Endothelial cell of umbilical vein (primary cell): ENCODE measurements around the gene CTNND2. TPM values are rescaled to one million over a fixed set of nuclear protein-coding genes. Genes with fewer than 3 reads are reported as not detected.

Experiments used
- BruUV-seq: library from RNA; stranded (reverse); fragments of 400-500 nt; replicated peaks from 2 replicates; lab custom pipeline; 2021; lab: Mats Ljungman, UMichigan
- CTCF ChIA-PET: fragments of 300-600, 350-600 bp; sonication (Branson Sonifier 250); formaldehyde crosslinking; loops from one replicate; lab custom pipeline; 2021; ENCODE audit warnings: antibody characterized with exemption, inconsistent platforms; lab: Charles Lee
- POLR2A ChIA-PET: fragments of 300-600, 350-600 bp; sonication (Branson Sonifier 250); formaldehyde crosslinking; loops from one replicate; lab custom pipeline; 2021; ENCODE audit warnings: antibody characterized with exemption, inconsistent platforms; lab: Charles Lee
- DNase-seq: peaks from one replicate; pipeline ENCODE4 v3.0.0-alpha.2; 2011; ENCODE audit warnings: low read depth, low spot score
- FAIRE-seq: peaks from 2 replicates; lab custom pipeline; 2011; peaks lifted over from hg19 to GRCh38; lab: Jason Lieb, UNC
- H2AFZ ChIP-seq: 2 replicates; pipeline ENCODE4 v1.6.0; 2012; ENCODE audit warnings: low read depth, low read length, control low read depth, inconsistent platforms
- H3K27ac ChIP-seq: 2 replicates; pipeline ENCODE4 v1.5.1; 2011; ENCODE audit warnings: low read depth, mild to moderate bottlenecking, control low read depth, low read length, moderate library complexity; ENCODE audit not compliant: insufficient read depth
- H3K27me3 ChIP-seq, 2 experiments: 2 replicates each; pipeline versions ENCODE4 v1.6.0 to v1.6.1; 2011; ENCODE audit warnings: low read length in 2 of 2, mixed read lengths in 1 of 2; ENCODE audit not compliant: control insufficient read depth in 2 of 2, insufficient read depth in 2 of 2
- H3K36me3 ChIP-seq, 2 experiments: 2 replicates in 1 of 2; 3 replicates in 1 of 2; pipeline ENCODE4 v1.5.1; 2011; ENCODE audit warnings: low read length in 2 of 2, mild to moderate bottlenecking in 1 of 2, moderate library complexity in 1 of 2; ENCODE audit not compliant: control insufficient read depth in 2 of 2, insufficient read depth in 2 of 2; ENCODE audit errors: extremely low read depth in 1 of 2
- H3K4me1 ChIP-seq: 3 replicates; pipeline ENCODE4 v1.5.1; 2011; ENCODE audit warnings: mild to moderate bottlenecking, low read length; ENCODE audit not compliant: control insufficient read depth, insufficient read depth; ENCODE audit errors: extremely low read depth
- H3K4me2 ChIP-seq: 2 replicates; pipeline ENCODE4 v1.6.1; 2011; ENCODE audit warnings: low read length, control low read depth, mixed read lengths; ENCODE audit not compliant: insufficient read depth
- H3K4me3 ChIP-seq, 3 experiments: fragments of 200-600 bp in 1 of 3; sonication (generic), shearing (Covaris generic) in 1 of 3; replicated peaks in 1 of 3; 2 replicates each; pipeline ENCODE4 v1.5.1; 2011 to 2016; ENCODE audit warnings: control low read depth in 3 of 3, low read length in 3 of 3, mild to moderate bottlenecking in 2 of 3, inconsistent platforms in 1 of 3, low read depth in 1 of 3, moderate library complexity in 1 of 3; ENCODE audit not compliant: insufficient read depth in 1 of 3
- H3K79me2 ChIP-seq: 2 replicates; pipeline ENCODE4 v1.6.0; 2012; ENCODE audit warnings: low read length, inconsistent platforms; ENCODE audit not compliant: control insufficient read depth, insufficient read depth
- H3K9ac ChIP-seq: replicated peaks from 2 replicates; pipeline ENCODE3; 2011; ENCODE audit warnings: low read length, control low read depth; ENCODE audit not compliant: insufficient read depth; ENCODE audit errors: extremely low read depth
- H3K9me1 ChIP-seq: replicated peaks from 3 replicates; pipeline ENCODE4 v1.6.0; 2011; ENCODE audit warnings: mild to moderate bottlenecking, low read length; ENCODE audit not compliant: control insufficient read depth, insufficient read depth; ENCODE audit errors: extremely low read depth
- H3K9me3 ChIP-seq: replicated peaks from 2 replicates; pipeline ENCODE4 v1.5.1; 2012; ENCODE audit warnings: low read length, inconsistent platforms; ENCODE audit not compliant: control insufficient read depth, insufficient read depth
- H4K20me1 ChIP-seq: replicated peaks from 2 replicates; pipeline ENCODE3; 2011; ENCODE audit warnings: mild to moderate bottlenecking, low read length; ENCODE audit not compliant: control insufficient read depth, insufficient read depth; ENCODE audit errors: extremely low read depth
- EZH2 ChIP-seq: IDR thresholded peaks from 2 replicates; pipeline ENCODE4 v1.6.1; 2012; ENCODE audit warnings: borderline replicate concordance, low read depth, mild to moderate bottlenecking, moderate library complexity, low read length, inconsistent platforms; ENCODE audit not compliant: severe bottlenecking
- FOS ChIP-seq: IDR thresholded peaks from 2 replicates; pipeline ENCODE4 v1.6.1; 2011; ENCODE audit warnings: mild to moderate bottlenecking, low read length, moderate library complexity, borderline replicate concordance; ENCODE audit not compliant: insufficient read depth
- GATA2 ChIP-seq: IDR thresholded peaks from 2 replicates; pipeline ENCODE4 v1.7.0; 2011; ENCODE audit warnings: low read depth, mild to moderate bottlenecking, moderate library complexity, mixed read lengths, low read length; ENCODE audit not compliant: insufficient read length, insufficient read depth
- JUN ChIP-seq: IDR thresholded peaks from 2 replicates; pipeline ENCODE4 v1.6.1; 2011; ENCODE audit warnings: borderline replicate concordance, low read depth; ENCODE audit not compliant: insufficient read length, insufficient read depth
- MAX ChIP-seq: IDR thresholded peaks from 2 replicates; pipeline ENCODE4 v1.6.1; 2011; ENCODE audit not compliant: insufficient read depth, insufficient read length
- MYC ChIP-seq: IDR thresholded peaks from one replicate; pipeline ENCODE4 v1.6.1; 2011; ENCODE audit warnings: mild to moderate bottlenecking, low read depth, low read length
- POLR2A ChIP-seq: IDR thresholded peaks from 2 replicates; pipeline ENCODE4 v1.6.1; 2012; ENCODE audit warnings: low read depth, mild to moderate bottlenecking, control low read depth, low read length
- POLR2AphosphoS5 ChIP-seq: IDR thresholded peaks from 2 replicates; pipeline ENCODE4 v1.6.1; 2012; ENCODE audit warnings: low read depth, mild to moderate bottlenecking, control low read depth, low read length, moderate library complexity; ENCODE audit not compliant: insufficient read depth
- dilution Hi-C: fragments of 300-500 bp; cut with MboI; formaldehyde crosslinking; loops from one replicate; pipeline ENCODE4 v1.15.0; 2019; ENCODE audit warnings: low sequenced_read_pairs; ENCODE audit not compliant: extremely low pct_ligation_motif_present
- intact Hi-C: fragments of 100-400 bp; cut with micrococcal nuclease; formaldehyde crosslinking; loops from one replicate; pipeline ENCODE4 v1.10.0; 2022
- polyA plus RNA-seq, 4 experiments: library from polyadenylated mRNA; depleted of rRNA in 3 of 4; stranded (reverse) in 3 of 4; unstranded in 1 of 4; fragments of >200 nt; gene quantifications; 2 replicates each; pipeline versions ENCODE4 v1.2.1 to v1.2.3, GENCODE V29; 2011 to 2012; ENCODE audit warnings: missing spikeins in 1 of 4
- total RNA-seq: library from RNA; stranded (reverse); gene quantifications from 2 replicates; pipeline ENCODE4 v1.2.3, GENCODE V29; 2021
- TF ChIP-seq, protein P1 (sequence below), 2 donors: IDR thresholded peaks; 1 replicate in 1 of 2; 2 replicates in 1 of 2; pipeline ENCODE4 v1.5.1; 2011; ENCODE audit warnings: low read length in 2 of 2, mild to moderate bottlenecking in 2 of 2, moderate library complexity in 2 of 2, control low read depth in 1 of 2, inconsistent platforms in 1 of 2, low read depth in 1 of 2; ENCODE audit not compliant: insufficient read depth in 1 of 2; ENCODE audit errors: extremely low read depth in 1 of 2

Gene CTNND2
- total and polyA plus RNA-seq, 2 donors (not counting 3 experiments of a cell fraction or from before 2014, with no cell fraction given), result not detected

DNA sequence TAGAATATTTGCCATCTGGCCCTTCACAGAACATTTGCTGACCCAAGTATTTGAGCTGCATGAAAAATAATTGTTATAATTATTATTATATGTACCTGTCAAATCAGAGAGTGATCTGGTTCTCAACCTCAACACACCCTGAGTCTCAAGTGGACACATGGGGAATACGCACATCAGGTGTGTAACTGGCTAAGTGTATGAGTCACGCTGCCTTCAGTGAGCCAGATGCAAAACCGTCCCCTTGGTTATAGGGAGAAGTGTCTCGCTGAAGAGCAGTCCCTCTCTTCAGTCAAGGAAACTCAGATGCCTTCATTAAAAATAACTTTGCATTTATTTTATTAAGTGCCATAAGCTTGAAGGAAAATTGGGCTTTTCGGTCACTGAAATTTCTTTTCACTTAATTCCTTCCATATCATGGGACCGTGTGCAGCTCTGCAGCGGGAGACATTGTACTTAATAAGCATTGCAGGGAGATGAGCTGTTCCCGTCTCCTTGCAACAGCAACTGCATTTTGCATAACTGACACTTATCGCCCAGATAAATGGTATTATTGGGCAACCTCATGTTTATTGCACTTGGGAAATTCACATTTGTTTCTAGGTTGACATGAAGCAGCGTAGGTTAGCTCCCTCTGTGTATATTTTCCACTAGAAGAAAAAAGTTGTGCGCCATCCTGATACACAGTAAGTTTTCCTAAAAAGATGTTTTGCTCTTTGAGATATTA is 630.9 kb downstream of the CTNND2 start:
- Histone ChIP-seq H3K27me3 (no peaks in the 10 kb centered on the region), H3K4me1 (no peaks in the 10 kb centered on the region), H3K9ac (no peak overlapping the region), H2AFZ (no peak overlapping the region), H3K9me1 (no peaks in the 10 kb centered on the region), H3K4me3 (no peak overlapping the region), H4K20me1 (no peaks in the 10 kb centered on the region), H3K27ac (no peak overlapping the region), H3K36me3 (no peaks in the 10 kb centered on the region), H3K9me3 (no peaks in the 10 kb centered on the region), H3K79me2 (no peaks in the 10 kb centered on the region), H3K4me2 (no peak overlapping the region)
- intact Hi-C loops, result no loop called here
- ChIA-PET POLR2A (no interaction called here), CTCF (no interaction called here)
- DNase-seq (no peak), FAIRE-seq (no peak)
- BruUV-seq, result no TSS peak
- no peak for TF ChIP-seq POLR2AphosphoS5
- no peak for TF ChIP-seq EZH2
- TF ChIP-seq, protein P1, sequence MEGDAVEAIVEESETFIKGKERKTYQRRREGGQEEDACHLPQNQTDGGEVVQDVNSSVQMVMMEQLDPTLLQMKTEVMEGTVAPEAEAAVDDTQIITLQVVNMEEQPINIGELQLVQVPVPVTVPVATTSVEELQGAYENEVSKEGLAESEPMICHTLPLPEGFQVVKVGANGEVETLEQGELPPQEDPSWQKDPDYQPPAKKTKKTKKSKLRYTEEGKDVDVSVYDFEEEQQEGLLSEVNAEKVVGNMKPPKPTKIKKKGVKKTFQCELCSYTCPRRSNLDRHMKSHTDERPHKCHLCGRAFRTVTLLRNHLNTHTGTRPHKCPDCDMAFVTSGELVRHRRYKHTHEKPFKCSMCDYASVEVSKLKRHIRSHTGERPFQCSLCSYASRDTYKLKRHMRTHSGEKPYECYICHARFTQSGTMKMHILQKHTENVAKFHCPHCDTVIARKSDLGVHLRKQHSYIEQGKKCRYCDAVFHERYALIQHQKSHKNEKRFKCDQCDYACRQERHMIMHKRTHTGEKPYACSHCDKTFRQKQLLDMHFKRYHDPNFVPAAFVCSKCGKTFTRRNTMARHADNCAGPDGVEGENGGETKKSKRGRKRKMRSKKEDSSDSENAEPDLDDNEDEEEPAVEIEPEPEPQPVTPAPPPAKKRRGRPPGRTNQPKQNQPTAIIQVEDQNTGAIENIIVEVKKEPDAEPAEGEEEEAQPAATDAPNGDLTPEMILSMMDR (IDR thresholded peaks at IDR 0.05; ENCODE audit: extremely low read depth in 1 of 2, insufficient read depth in 1 of 2, low read depth in 1 of 2, low read length in 2 of 2), result no peak
- no peak for TF ChIP-seq GATA2
- TF ChIP-seq MYC, result no peak
- TF ChIP-seq POLR2A, result no peak
- TF ChIP-seq MAX, result no peak
- no peak for TF ChIP-seq FOS
- TF ChIP-seq JUN, result no peak
- dilution Hi-C loops, result no loop called here
